Activated CD8-positive, alpha-beta memory T cell treated with anti-CD3 and anti-CD28 coated beads, Interleukin-2, amount 50 U/mL, for 1 hour (primary cell): ENCODE measurements around the gene PEAR1.
"Not testable (repeated sequence)": the region's sequence is repeated elsewhere in the genome, so short reads cannot be mapped to it uniquely, and the experiment has no call there.

Experiments used
- DNase-seq: peaks from one replicate; pipeline ENCODE4 v3.0.0-alpha.2; 2020; ENCODE audit errors: extremely low read depth

Gene PEAR1

DNA sequence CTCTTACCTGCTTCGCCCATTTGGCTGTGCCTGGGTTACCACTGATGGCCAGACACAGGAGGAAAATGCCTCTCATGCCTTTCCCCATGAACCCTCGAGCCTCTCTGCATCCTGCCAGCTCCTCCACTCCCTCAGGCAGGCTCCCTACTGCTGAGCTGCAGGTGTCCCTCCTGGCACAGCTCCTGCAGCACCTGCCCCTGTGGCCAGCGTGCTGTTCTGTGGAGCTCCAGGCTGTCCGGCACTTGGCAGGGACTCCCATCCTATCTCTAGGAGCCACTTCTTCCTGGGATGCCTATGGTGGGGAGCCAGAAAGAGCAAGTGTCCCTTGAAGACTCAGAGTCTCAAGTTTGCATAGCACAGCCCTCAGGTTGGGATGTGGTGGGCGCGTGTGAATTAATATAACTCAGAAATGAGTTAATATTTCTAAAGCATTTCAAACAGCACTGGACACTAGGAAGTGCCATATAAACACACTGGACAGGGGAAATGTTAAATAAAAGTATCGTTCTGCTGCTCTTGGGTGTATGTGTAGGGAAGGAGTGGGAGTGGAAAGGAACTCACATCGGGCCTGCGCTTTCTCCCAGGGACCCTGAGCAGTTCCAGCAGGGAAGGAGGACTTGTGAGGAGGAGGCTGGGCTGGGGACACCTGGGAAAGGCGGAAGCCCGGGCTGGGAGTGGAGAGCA, 29.6 kb downstream of the PEAR1 start:
- DNase-seq, result no peak

DNA sequence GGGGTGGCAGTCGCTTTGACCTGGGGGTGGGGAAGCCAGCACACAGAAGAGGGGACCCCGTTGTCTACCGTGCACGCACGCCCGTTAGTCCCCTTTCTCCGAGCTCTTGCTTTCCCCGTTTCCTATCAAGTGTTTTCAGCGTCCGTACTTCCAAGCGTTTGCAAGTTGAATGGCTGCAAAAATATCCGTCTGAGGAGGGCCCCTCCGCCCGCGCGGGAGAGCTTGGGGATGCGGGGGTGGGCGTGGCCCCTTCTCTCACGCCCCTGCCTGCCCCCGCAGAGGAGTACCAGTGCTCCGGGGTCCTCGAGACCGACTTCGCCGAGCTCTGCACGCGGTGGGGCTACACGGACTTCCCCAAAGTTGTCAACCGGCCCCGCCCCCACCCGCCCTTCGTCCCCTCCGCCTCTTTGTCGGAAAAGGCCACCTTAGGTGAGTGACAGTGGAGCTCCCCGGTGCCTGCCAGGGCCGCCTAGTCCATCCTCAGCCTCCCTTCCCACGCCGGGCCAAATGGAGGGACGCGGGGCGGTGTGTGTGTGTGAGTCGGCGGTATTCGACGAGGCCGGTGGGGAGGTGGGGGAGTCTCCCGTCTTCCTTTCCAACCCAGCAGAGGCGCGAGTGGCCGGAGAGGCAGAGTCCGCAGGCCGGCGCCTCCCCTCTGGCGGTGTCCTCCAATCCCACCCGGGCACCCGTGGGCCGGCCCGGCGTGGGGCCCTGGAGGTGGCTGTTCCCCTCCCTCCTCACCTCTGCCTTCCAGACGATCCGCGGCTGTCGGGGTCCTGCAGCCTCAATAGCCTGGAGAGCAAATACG, 30.4 kb downstream of the PEAR1 start:
- DNase-seq, result no peak

DNA sequence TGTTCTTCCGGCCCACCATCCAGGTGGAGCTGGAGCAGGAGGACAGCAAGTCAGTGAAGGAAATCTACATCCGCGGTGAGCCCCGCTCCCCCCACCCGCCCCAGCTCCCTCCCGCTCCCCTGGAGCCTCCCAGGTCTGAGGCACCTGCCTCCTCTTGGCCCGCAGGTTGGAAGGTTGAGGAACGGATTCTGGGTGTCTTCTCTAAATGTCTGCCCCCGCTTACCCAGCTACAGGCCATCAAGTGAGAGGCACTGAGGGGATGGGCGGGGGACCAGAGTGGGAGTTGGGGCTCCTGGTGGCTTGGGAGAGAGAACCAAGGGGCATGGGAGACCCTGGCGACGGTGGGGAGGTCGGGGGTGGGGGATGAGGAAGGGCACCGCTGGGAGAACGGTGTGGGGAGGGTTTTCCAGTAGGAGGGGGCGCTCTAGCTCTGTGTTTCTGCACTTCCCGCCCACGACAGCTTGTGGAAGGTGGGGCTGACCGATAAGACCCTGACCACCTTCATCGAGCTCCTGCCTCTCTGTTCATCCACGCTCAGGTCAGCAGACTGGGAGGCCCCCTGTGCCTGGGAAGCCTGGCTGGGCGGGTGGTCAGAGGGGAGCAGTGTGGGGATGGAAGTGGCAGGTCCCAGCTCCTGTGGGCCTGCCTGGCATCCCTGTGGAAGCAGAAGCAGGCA, 31.1 kb downstream of the PEAR1 start:
- DNase-seq, result no peak

GRCh38 chr1:156925154-156926010, 31.9 kb downstream of the PEAR1 start:
- DNase-seq, result no peak

DNA sequence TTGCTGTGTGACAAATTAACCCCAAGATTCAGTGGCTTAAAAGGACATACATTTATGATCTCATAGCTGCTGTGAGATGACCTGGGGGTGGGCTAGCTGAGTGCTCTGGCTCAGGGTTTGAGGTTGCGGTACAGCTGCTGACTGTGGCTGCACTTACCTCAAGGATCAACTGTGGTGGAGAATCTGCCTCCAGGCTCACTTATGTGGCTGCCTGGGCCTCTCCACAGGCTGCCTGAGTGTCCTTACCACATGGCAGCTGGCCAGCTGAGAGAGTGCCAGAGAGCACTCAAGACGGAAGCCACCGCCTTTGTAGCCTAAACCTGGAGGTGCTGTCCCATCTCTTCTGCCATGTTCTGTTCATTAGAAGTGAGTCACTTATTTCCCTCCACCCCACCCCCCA, 32.7 kb downstream of the PEAR1 start:
- no peak for DNase-seq

GRCh38 chr1:156926695-156927094, 33.2 kb downstream of the PEAR1 start:
- DNase-seq, result not testable (repeated sequence)

- DNase-seq, result peak; percentile 20
Observed at GRCh38 chr1:156927215-156928042, 33.9 kb downstream of the PEAR1 start.

GRCh38 chr1:156928043-156928602, 34.6 kb downstream of the PEAR1 start:
- DNase-seq, result no peak

DNA sequence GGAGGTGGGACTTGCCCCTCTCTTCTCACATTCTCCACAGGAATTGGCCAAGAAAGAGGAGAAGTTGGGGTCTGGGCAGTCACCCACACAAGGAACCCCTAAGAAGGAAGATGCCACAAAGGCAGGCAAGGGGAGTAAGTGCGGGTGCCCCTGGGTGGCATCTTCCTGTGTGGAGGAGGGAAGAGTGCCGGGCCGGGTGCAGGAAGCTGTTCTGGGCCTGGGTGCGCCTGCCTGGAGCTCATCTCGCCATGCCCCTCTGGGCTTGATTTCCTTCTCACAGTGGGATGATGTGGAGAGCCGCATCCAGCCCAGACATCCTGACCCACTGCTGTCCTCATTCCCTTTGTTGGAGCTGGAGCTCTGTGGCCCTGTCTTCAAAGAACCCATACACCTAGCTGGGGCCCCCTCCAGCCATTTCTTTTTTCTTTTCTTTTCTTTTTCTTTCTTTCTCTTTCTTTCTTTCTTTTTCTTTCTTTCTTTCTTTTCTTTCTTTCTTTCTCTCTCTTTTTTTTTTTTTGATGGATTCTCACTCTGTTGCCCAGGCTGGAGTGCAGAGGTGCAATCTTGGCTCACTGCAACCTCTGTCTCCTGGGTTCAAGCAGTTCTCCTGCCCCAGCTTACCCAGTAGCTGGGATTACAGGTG, 36.2 kb downstream of the PEAR1 start:
- DNase-seq, result no peak

- DNase-seq, result no peak
Observed at GRCh38 chr1:156930483-156930882, 37.0 kb downstream of the PEAR1 start.

GRCh38 chr1:156931211-156931952, 37.9 kb downstream of the PEAR1 start:
- no peak for DNase-seq

DNA sequence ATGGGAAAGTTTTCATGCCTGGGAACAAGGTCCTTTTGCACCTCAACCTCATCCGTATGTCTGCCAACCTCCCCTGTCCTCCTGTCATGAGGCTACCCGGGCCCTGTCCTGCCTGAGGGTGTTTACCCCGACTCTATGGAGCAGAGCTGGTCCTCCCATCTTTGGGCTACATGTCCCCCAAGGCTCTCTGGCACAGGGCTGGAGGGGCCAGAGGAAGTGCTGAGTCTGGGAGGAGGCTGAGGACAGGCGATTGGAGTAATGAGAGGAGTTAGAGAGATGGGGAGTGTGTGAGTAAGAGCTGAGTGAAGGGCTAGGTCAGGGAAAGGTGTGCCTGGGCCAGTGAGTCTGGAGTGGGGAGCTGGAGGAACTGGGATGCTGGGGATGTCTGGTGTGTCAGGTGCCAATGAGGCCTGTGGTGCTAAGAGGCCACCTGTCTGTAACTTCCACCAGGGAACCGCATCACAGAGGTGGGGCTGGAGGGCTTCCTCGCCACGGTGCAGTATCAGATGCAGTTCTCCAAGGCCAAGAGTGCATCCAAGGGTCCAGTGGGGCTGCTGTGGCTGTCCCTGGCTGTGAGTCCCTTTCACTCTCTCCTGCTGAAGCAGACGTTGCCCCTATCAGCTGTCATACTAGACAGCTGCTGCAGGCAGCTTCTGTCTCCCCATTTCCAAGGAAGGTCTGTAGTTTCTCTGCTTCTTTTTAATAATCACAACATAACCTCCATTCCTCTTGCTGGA, 38.6 kb downstream of the PEAR1 start:
- no peak for DNase-seq

DNA sequence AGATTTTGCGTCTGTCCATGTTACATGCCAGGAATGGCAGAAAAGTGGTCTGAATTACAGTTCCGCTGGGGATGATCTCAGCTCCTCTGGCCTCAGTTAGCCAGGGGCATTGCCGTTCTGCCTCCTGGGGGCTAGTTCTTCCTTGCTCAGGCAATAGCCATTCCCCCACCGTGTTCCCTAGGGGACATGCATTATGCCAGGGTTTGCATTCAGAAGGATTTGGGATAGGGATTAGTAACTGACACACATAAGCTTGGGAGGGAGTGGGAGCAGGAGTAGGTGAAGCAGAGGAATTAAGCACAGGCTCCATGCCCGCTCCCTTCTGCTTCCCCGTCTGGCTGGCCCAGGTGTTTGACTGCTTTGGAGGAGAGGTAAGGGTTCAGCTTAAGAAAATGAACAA, 39.6 kb downstream of the PEAR1 start:
- DNase-seq, result no peak

- no peak for DNase-seq
Observed at GRCh38 chr1:156935505-156936128, 42.1 kb downstream of the PEAR1 start.

GRCh38 chr1:156936191-156936590, 42.7 kb downstream of the PEAR1 start:
- no peak for DNase-seq

- no peak for DNase-seq
Observed at GRCh38 chr1:156936721-156937220, 43.3 kb downstream of the PEAR1 start.

DNA sequence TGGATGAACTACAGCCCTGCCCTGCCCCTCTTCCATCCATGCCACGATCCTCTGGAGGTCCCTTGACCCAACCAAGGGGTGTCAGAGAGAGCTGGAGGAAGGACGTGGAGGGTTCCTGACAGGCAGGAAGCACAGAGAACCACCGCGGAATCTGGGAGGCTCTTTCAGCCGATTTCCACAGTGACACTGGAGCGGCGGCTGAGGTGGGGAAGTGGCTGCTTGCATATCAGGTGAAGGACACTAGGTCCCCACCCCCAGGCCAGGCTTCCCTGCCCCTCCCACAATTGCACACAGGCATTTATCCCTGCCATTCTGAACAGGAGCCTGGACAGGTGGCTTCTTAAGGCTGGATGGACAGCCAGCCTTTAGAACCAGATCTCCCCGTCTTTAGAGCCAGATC, 44.4 kb downstream of the PEAR1 start:
- no peak for DNase-seq

GRCh38 chr1:156938813-156939212, 45.3 kb downstream of the PEAR1 start:
- DNase-seq, result no peak
